ENCODE data around the gene TOPORS.
A peak's percentile ranks its signal among the peaks of the same experiment; 100 is the strongest.
"Not testable (repeated sequence)": the region's sequence is repeated elsewhere in the genome, so short reads cannot be mapped to it uniquely, and the experiment has no call there.

Gene TOPORS

DNA sequence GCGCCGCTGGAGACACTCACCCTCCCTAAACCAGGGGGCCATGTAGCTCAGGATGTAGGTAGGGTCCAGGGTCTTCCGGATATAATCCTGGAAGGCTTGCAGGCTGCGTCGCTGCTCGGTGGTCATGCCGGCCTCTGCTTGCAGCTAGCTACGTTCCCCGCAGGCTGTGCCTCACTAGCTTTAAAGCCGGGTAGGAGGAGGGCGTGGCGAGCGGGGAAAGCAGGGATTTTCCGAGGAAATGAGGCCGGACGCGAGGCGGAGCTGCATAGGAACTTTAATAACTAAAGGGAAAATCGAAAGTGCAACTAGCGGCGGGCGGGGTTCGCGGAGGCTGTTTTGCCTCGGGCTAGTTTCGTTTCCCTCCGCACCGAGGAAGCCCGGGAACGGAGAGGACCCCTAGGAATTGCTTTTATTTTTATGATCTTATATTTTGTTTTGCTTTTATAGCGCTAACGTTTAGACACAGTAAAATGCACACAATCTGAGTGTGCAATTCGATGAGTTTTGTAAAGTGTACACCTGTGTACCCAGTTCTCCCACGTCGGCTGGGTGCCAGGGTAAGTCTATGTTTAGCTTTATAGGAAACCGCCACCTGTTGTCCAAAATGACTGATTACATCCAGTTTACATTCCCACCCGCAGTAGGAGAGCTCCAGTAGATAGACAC lies 26.2 kb downstream of the TOPORS start, which contains the start of gene RIGI:
Gene RIGI, minus strand, starts transcription at position 156 of the 666 bp plus-strand sequence. Its CDS starts 30 bp downstream, at position 126.
- no peaks in the 10 kb centered on the region for H3K27me3 ChIP-seq (ENCODE audit: insufficient read depth, low read length)
- H3K36me3 ChIP-seq (ENCODE audit: insufficient read depth, low read depth, low read length) = no peaks in the 10 kb centered on the region
- H3K4me1 ChIP-seq (ENCODE audit: insufficient read depth, low read length) = no peaks in the 10 kb centered on the region; the same call in 1 of the 2 replicates
- peaks cover 11% of the 10 kb centered on the region; the same call in 1 of the 2 replicates for H3K9me3 ChIP-seq (ENCODE audit: insufficient read depth, low read depth, low read length)
- no peak within 1 kb of the TSS for H3K27ac ChIP-seq (ENCODE audit: low read length)
- H3K9ac ChIP-seq (ENCODE audit: low read depth, low read length) = peak within 1 kb of the TSS; percentile 78
- peak within 1 kb of the TSS; percentile 92 for H3K4me3 ChIP-seq (ENCODE audit: low read length)

DNA sequence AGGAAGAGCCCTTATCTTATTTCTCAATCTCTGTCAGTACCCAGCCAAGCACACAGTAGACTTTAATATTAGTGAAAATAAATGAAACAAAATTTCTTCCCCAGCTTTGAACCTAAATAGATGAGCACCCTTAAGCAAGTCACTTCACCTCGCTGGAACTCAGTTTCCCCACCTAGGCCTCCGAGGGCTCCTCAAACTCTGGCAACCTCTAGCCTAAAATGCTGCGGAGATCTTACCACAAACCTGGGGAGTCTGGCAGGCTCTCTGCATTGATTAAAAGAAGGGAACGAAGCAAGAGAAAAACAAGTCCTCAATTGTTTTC lies 26.7 kb downstream of the TOPORS start:
- Histone ChIP-seq H3K4me3 (ENCODE audit: low read length) (peak overlapping the region; percentile 92), H3K9me3 (ENCODE audit: insufficient read depth, low read depth, low read length) (peaks cover 11% of the 10 kb centered on the region; the same call in 1 of the 2 replicates), H3K27ac (ENCODE audit: low read length) (no peak overlapping the region), H3K4me1 (ENCODE audit: insufficient read depth, low read length) (no peaks in the 10 kb centered on the region; the same call in 1 of the 2 replicates), H3K9ac (ENCODE audit: low read depth, low read length) (peak overlapping the region; percentile 78), H3K36me3 (ENCODE audit: insufficient read depth, low read depth, low read length) (no peaks in the 10 kb centered on the region), H3K27me3 (ENCODE audit: insufficient read depth, low read length) (no peaks in the 10 kb centered on the region)

DNA sequence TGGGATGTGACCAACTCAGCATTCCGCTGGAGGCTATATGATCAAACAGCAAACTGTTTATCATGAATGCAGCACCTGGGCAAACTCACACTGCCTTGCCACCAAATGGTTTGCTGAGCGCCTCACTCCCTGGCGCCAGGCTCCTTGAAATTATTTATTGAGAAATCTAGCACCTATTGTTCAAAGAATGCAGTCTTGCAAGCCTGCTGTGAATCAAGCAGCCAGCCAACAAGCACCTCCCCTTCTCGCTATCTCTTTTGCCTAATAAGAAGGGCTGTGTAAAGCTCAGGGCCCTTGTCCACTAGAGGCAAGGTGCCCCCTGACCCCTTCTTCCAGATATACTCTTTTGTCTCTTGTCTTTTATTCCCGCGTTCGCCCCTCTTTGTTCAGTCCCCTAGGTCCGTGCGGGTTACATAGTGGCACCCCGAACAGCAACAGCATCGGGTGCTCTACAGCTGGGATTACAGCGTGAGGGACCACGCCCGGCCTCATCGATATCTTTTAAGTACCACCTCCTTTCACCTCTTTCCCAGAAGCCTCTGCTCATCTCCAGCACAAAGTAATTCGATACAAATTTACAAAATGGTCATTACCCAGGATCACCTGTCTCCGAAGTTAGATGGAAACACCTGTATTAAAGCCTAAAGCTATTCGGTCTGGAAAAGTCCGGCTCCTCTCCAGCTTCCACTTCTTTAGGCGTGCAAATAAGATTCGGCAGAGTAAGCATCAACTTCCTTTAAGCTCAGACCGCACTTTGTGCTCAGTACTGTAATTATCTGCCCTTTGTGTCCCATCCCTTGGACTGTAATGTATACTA lies 27.3 kb downstream of the TOPORS start:
- 0 out of 2 replicates have a peak, but pooled peaks cover 2% of the 10 kb centered on the region for H3K36me3 ChIP-seq (ENCODE audit: insufficient read depth, low read depth, low read length)
- H3K4me1 ChIP-seq (ENCODE audit: insufficient read depth, low read length) = no peaks in the 10 kb centered on the region; the same call in 1 of the 2 replicates
- H3K9ac ChIP-seq (ENCODE audit: low read depth, low read length) = peak overlapping the region; percentile 78
- peak overlapping the region; percentile 92 for H3K4me3 ChIP-seq (ENCODE audit: low read length)
- peaks cover 16% of the 10 kb centered on the region; the same call in 1 of the 2 replicates for H3K9me3 ChIP-seq (ENCODE audit: insufficient read depth, low read depth, low read length)
- H3K27me3 ChIP-seq (ENCODE audit: insufficient read depth, low read length) = no peaks in the 10 kb centered on the region
- no peak overlapping the region for H3K27ac ChIP-seq (ENCODE audit: low read length)

DNA sequence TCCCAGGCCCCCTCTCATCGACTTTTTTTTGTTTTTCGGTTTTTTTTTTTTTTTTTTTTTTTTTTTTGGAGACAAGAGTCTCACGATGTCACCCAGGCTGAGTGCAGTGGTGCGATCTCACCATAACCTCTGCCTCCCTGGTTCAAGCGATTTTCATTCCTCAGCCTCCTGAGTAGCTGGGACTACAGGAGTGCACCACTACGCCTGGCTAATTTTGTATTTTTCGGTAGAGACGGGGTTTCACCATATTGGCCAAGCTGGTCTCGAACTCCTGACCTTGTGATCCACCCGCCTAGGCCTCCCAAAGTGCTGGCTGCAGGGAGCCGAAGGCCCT lies 27.9 kb downstream of the TOPORS start:
- not testable (repeated sequence) for H3K4me3 ChIP-seq (ENCODE audit: low read length); H3K9ac ChIP-seq (ENCODE audit: low read depth, low read length)

DNA sequence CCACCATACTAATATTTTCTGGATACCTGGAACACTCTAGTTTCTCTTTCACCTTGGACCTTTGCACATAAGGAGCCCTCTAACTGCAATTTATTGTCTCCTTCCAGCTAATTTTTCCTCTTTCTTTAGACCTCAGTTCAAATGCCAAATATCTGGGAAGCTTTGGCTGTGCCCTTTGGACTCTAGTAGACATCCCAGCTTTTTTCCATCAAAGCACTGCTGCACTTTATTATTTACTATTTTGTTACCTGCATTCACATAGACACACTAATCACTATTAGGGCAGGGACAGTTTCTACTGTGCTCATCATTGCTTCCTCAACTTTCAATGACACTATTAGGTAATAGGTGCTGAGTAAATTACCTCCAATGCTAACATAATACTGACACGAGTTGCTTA lies 28.5 kb downstream of the TOPORS start:
- Histone ChIP-seq H3K4me3 (ENCODE audit: low read length) (no peak overlapping the region), H3K9me3 (ENCODE audit: insufficient read depth, low read depth, low read length) (peaks cover 28% of the 10 kb centered on the region), H3K4me1 (ENCODE audit: insufficient read depth, low read length) (no peaks in the 10 kb centered on the region; the same call in 1 of the 2 replicates), H3K27ac (ENCODE audit: low read length) (no peak overlapping the region), H3K27me3 (ENCODE audit: insufficient read depth, low read length) (no peaks in the 10 kb centered on the region), H3K36me3 (ENCODE audit: insufficient read depth, low read depth, low read length) (0 out of 2 replicates have a peak, but pooled peaks cover 6% of the 10 kb centered on the region), H3K9ac (ENCODE audit: low read depth, low read length) (no peak overlapping the region)

More for the DNA sequence above, 27.9 kb downstream of the TOPORS start:
- not testable (repeated sequence) for H3K4me1 ChIP-seq (ENCODE audit: insufficient read depth, low read length); H3K27me3 ChIP-seq (ENCODE audit: insufficient read depth, low read length); H3K36me3 ChIP-seq (ENCODE audit: insufficient read depth, low read depth, low read length); H3K27ac ChIP-seq (ENCODE audit: low read length)
- H3K9me3 ChIP-seq (ENCODE audit: insufficient read depth, low read depth, low read length) = peaks cover 21% of the 10 kb centered on the region

DNA sequence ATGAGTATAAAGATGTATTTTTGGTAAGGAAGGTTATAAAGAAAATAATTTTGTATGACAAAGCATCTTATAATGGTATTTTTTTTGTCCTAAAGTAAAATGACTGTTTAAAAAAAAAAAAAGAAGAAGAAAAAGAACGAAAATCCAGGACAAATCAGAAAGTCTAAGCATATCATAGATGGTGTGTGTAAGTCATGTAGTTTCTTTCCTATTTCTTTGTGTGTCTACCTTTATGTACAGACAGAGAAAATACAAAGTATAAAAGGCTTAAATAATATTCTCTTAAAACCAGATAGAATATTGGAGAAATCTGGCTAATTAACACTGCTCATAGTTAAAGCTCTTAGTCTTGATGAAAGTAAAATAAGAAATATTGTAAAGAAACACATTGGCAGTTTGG lies 34.1 kb downstream of the TOPORS start:
- H3K27me3 ChIP-seq (ENCODE audit: insufficient read depth, low read length) = no peaks in the 10 kb centered on the region
- peaks cover 10% of the 10 kb centered on the region; the same call in 1 of the 2 replicates for H3K36me3 ChIP-seq (ENCODE audit: insufficient read depth, low read depth, low read length)
- H3K9me3 ChIP-seq (ENCODE audit: insufficient read depth, low read depth, low read length) = peaks cover 56% of the 10 kb centered on the region
- H3K27ac ChIP-seq (ENCODE audit: low read length) = no peak overlapping the region
- no peak overlapping the region for H3K9ac ChIP-seq (ENCODE audit: low read depth, low read length)
- no peaks in the 10 kb centered on the region for H3K4me1 ChIP-seq (ENCODE audit: insufficient read depth, low read length)
- no peak overlapping the region for H3K4me3 ChIP-seq (ENCODE audit: low read length)

DNA sequence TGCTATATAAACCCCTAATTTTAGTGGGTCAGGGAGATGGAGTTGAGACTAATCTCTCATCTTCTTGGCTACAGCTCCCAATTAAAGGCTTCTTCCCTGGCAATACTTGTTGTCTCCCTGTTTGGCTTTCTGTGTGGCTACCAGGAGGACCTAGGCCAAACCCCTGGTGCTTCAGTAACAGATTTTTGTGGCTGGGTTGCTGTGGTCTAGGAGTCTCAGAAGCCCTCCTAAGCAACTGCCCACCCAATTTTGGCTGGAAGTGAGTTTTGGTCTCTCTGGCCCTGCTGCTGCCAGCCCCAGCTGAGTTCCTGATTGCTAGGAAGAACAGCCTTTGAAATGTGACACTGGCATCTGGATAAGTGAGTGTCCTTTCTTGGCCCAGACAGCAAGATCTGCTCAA lies 36.1 kb downstream of the TOPORS start:
- H3K4me1 ChIP-seq (ENCODE audit: insufficient read depth, low read length) = no peaks in the 10 kb centered on the region
- H3K27me3 ChIP-seq (ENCODE audit: insufficient read depth, low read length) = no peaks in the 10 kb centered on the region
- no peak overlapping the region for H3K27ac ChIP-seq (ENCODE audit: low read length)
- H3K4me3 ChIP-seq (ENCODE audit: low read length) = no peak overlapping the region
- H3K9ac ChIP-seq (ENCODE audit: low read depth, low read length) = no peak overlapping the region
- H3K9me3 ChIP-seq (ENCODE audit: insufficient read depth, low read depth, low read length) = peaks cover 46% of the 10 kb centered on the region
- peaks cover 10% of the 10 kb centered on the region; the same call in 1 of the 2 replicates for H3K36me3 ChIP-seq (ENCODE audit: insufficient read depth, low read depth, low read length)

DNA sequence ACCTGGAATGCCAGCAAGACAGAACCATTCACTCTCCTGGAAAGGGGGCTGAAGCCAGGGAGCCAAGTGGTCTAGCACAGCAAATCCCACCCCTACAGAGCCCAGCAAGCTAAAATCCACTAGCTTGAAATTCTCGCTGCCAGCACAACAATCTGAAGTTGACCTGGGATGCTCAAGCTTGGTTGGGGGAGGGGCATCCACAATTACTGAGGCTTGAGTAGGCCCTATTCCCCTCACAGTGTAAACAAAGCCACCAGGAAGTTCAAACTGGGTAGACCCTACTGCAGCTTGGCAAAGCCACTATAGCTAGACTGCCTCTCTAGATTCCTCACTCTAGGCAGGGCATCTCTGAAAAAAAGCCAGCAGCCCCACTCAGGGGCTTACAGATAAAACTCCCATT lies 43.7 kb downstream of the TOPORS start:
- H3K9me3 ChIP-seq (ENCODE audit: insufficient read depth, low read depth, low read length) = no peaks in the 10 kb centered on the region
- peaks cover 10% of the 10 kb centered on the region; the same call in 1 of the 2 replicates for H3K4me1 ChIP-seq (ENCODE audit: insufficient read depth, low read length)
- H3K27me3 ChIP-seq (ENCODE audit: insufficient read depth, low read length) = no peaks in the 10 kb centered on the region
- no peak overlapping the region for H3K9ac ChIP-seq (ENCODE audit: low read depth, low read length)
- peak overlapping the region; percentile 71 for H3K27ac ChIP-seq (ENCODE audit: low read length)
- no peaks in the 10 kb centered on the region for H3K36me3 ChIP-seq (ENCODE audit: insufficient read depth, low read depth, low read length)
- H3K4me3 ChIP-seq (ENCODE audit: low read length) = no peak overlapping the region

DNA sequence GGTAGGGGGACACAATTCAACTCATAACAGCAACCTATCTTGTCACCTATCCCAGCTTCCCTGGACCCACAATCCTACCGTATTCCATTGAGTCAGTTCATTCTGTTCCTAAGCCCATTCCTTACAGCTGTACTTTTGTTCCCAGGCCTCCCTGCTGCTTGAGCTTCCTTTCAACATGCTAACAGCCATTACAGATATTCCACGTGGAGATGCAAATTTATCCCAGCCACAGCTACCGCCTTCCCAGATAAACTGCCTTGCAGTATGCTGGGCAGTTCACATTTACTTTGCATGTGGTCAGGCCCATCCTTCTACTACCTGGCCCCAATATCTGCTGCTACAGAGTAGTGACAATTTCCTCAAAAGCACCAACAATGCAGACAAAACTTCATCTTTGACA lies 49.4 kb downstream of the TOPORS start:
- H3K4me1 ChIP-seq (ENCODE audit: insufficient read depth, low read length) = peaks cover 8% of the 10 kb centered on the region; the same call in 1 of the 2 replicates
- H3K9me3 ChIP-seq (ENCODE audit: insufficient read depth, low read depth, low read length) = no peaks in the 10 kb centered on the region
- peaks cover 4% of the 10 kb centered on the region for H3K36me3 ChIP-seq (ENCODE audit: insufficient read depth, low read depth, low read length)
- H3K27me3 ChIP-seq (ENCODE audit: insufficient read depth, low read length) = no peaks in the 10 kb centered on the region
- H3K27ac ChIP-seq (ENCODE audit: low read length) = no peak overlapping the region
- H3K4me3 ChIP-seq (ENCODE audit: low read length) = no peak overlapping the region
- no peak overlapping the region; the same call in 1 of the 2 replicates for H3K9ac ChIP-seq (ENCODE audit: low read depth, low read length)

DNA sequence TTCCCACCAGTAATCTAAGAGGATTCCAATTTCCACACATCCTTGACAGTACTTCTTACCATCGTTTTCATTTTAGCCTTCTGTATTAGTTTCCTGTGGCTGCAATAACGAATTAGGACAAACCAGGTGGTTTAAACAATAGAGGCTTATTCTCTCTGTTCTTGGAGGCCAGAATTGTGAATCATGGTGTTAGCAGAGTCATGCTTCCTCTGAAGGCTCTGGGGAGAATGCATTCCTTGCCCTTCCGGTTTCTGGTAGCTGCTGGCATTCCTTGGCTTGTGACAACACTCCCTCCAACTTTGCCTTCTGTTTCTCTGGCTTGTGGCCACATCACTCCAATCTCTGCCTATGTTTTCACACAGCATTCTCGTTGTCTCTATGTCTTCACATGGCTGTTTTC lies 49.9 kb downstream of the TOPORS start:
- Histone ChIP-seq H3K4me3 (ENCODE audit: low read length) (no peak overlapping the region), H3K27ac (ENCODE audit: low read length) (no peak overlapping the region), H3K27me3 (ENCODE audit: insufficient read depth, low read length) (no peaks in the 10 kb centered on the region), H3K36me3 (ENCODE audit: insufficient read depth, low read depth, low read length) (peaks cover 4% of the 10 kb centered on the region), H3K9ac (ENCODE audit: low read depth, low read length) (no peak overlapping the region), H3K9me3 (ENCODE audit: insufficient read depth, low read depth, low read length) (no peaks in the 10 kb centered on the region), H3K4me1 (ENCODE audit: insufficient read depth, low read length) (peaks cover 8% of the 10 kb centered on the region; the same call in 1 of the 2 replicates)

DNA sequence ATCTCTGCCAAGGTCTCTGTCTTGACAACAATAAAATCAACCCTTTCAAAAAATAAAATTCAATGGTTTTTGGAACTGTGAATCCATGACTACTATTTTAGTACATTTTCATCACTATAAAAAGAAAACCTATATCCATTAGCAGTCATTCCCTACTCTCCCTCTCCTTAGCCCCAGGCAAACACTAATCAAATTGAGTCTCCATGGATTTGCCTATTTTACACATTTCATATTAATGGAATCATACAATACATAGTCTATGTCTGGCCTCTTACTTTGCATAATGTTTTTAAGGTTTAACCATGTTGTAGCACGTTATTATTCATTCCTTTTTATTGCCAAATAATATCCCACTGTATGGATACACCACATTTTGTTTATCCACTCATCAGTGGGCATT lies 50.5 kb downstream of the TOPORS start:
- peaks cover 4% of the 10 kb centered on the region for H3K36me3 ChIP-seq (ENCODE audit: insufficient read depth, low read depth, low read length)
- H3K9me3 ChIP-seq (ENCODE audit: insufficient read depth, low read depth, low read length) = no peaks in the 10 kb centered on the region
- no peak overlapping the region for H3K4me3 ChIP-seq (ENCODE audit: low read length)
- no peak overlapping the region for H3K9ac ChIP-seq (ENCODE audit: low read depth, low read length)
- no peak overlapping the region for H3K27ac ChIP-seq (ENCODE audit: low read length)
- no peaks in the 10 kb centered on the region for H3K27me3 ChIP-seq (ENCODE audit: insufficient read depth, low read length)
- peaks cover 8% of the 10 kb centered on the region; the same call in 1 of the 2 replicates for H3K4me1 ChIP-seq (ENCODE audit: insufficient read depth, low read length)

DNA sequence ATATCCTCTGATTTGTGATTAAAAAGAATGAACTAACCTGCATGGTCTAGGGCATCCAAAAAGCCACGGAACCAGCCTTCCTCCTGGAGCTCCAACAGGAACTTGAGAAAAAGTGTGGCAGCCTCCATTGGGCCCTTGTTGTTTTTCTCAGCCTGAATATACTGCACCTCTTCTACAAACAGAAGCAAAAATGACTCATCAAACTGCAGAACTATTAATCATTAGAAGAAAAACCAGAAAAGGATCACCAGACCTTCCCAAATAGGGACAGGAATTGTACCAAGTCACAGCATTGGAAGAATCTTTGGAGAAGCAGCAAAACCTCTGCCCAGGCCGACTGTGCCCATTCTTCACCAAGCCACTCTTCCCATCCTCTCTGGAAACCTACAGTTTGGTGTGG lies 51.6 kb downstream of the TOPORS start:
- Histone ChIP-seq H3K27me3 (ENCODE audit: insufficient read depth, low read length) (no peaks in the 10 kb centered on the region), H3K27ac (ENCODE audit: low read length) (no peak overlapping the region), H3K4me1 (ENCODE audit: insufficient read depth, low read length) (peaks cover 8% of the 10 kb centered on the region; the same call in 1 of the 2 replicates), H3K36me3 (ENCODE audit: insufficient read depth, low read depth, low read length) (peaks cover 4% of the 10 kb centered on the region), H3K9ac (ENCODE audit: low read depth, low read length) (no peak overlapping the region), H3K4me3 (ENCODE audit: low read length) (no peak overlapping the region), H3K9me3 (ENCODE audit: insufficient read depth, low read depth, low read length) (no peaks in the 10 kb centered on the region)

Measured in iPS-20b (cell line).